NT2/D1 (cell line): ENCODE results near the gene TPCN2.

ENCODE experiments used
- DNase-seq: peaks from one replicate; pipeline ENCODE4 v3.0.0-alpha.2; 2011; ENCODE audit warnings: low read depth, low spot score
- H3K27me3 ChIP-seq: 2 replicates; pipeline ENCODE4 v1.6.0; 2011; ENCODE audit warnings: mild to moderate bottlenecking; ENCODE audit not compliant: insufficient read length, insufficient read depth
- H3K36me3 ChIP-seq: 2 replicates; pipeline ENCODE4 v1.6.1; 2011; ENCODE audit warnings: mild to moderate bottlenecking, low read length, mixed read lengths; ENCODE audit not compliant: insufficient read depth, insufficient read length
- H3K4me1 ChIP-seq: 2 replicates; pipeline ENCODE4 v1.5.1; 2011; ENCODE audit not compliant: insufficient read depth, insufficient read length
- H3K4me3 ChIP-seq: 2 replicates; pipeline ENCODE4 v1.5.1; 2011; ENCODE audit warnings: low read depth; ENCODE audit not compliant: insufficient read length
- H3K9ac ChIP-seq: 2 replicates; pipeline ENCODE4 v1.6.0; 2011; ENCODE audit warnings: low read depth; ENCODE audit not compliant: insufficient read length
- H3K9me3 ChIP-seq: 2 replicates; pipeline ENCODE4 v1.5.1; 2011; ENCODE audit warnings: mild to moderate bottlenecking, low read length; ENCODE audit not compliant: insufficient read depth
- SUZ12 ChIP-seq: IDR thresholded peaks from 2 replicates; pipeline ENCODE4 v1.6.1; 2011; ENCODE audit not compliant: insufficient read length, insufficient read depth; ENCODE audit errors: extremely low read depth
- YY1 ChIP-seq: IDR thresholded peaks from 2 replicates; pipeline ENCODE4 v1.6.1; 2011; ENCODE audit not compliant: insufficient read length, insufficient read depth
- ZNF274 ChIP-seq: IDR thresholded peaks from 2 replicates; pipeline ENCODE4 v1.6.1; 2011; ENCODE audit warnings: mild to moderate bottlenecking, low read depth, low read length

The TPCN2 gene

GRCh38 chr11:69165775-69166174 is 117.0 kb downstream of the TPCN2 start:
- Histone ChIP-seq H3K27me3 (no peaks in the 10 kb centered on the region), H3K4me1 (peaks cover 8% of the 10 kb centered on the region), H3K9me3 (peaks cover 30% of the 10 kb centered on the region), H3K9ac (peak overlapping the region; percentile 42), H3K36me3 (no peaks in the 10 kb centered on the region), H3K4me3 (no peak overlapping the region)
- no peak for TF ChIP-seq ZNF274
- no peak for TF ChIP-seq YY1
- TF ChIP-seq SUZ12: no peak
- no peak for DNase-seq

- no peaks in the 10 kb centered on the region for H3K27me3 ChIP-seq
- DNase-seq: peak; percentile 66
- TF ChIP-seq YY1 (no peak), ZNF274 (no peak), SUZ12 (no peak)
- no peak overlapping the region for H3K4me3 ChIP-seq
- peaks cover 30% of the 10 kb centered on the region for H3K9me3 ChIP-seq
- H3K9ac ChIP-seq: peak overlapping the region; percentile 42
- peaks cover 8% of the 10 kb centered on the region for H3K4me1 ChIP-seq
- no peaks in the 10 kb centered on the region for H3K36me3 ChIP-seq
Observed at GRCh38 chr11:69166218-69167115, 117.7 kb downstream of the TPCN2 start.

- Histone ChIP-seq H3K9ac (no peak overlapping the region), H3K36me3 (no peaks in the 10 kb centered on the region), H3K4me1 (peaks cover 8% of the 10 kb centered on the region), H3K9me3 (peaks cover 30% of the 10 kb centered on the region), H3K4me3 (no peak overlapping the region), H3K27me3 (no peaks in the 10 kb centered on the region)
- no peak for TF ChIP-seq YY1
- TF ChIP-seq ZNF274: no peak
- TF ChIP-seq SUZ12: no peak
- DNase-seq: no peak
Observed at GRCh38 chr11:69167130-69167915, 118.6 kb downstream of the TPCN2 start.

- no peak overlapping the region for H3K9ac ChIP-seq
- no peak for DNase-seq
- no peak overlapping the region for H3K4me3 ChIP-seq
- peaks cover 8% of the 10 kb centered on the region for H3K4me1 ChIP-seq
- peaks cover 24% of the 10 kb centered on the region for H3K9me3 ChIP-seq
- TF ChIP-seq SUZ12 (no peak), YY1 (no peak), ZNF274 (no peak)
- H3K27me3 ChIP-seq: no peaks in the 10 kb centered on the region
- no peaks in the 10 kb centered on the region for H3K36me3 ChIP-seq
Observed at GRCh38 chr11:69167916-69168691, 119.4 kb downstream of the TPCN2 start.

GRCh38 chr11:69169479-69169878 is 120.7 kb downstream of the TPCN2 start:
- DNase-seq: no peak
- no peak overlapping the region for H3K9ac ChIP-seq
- no peaks in the 10 kb centered on the region for H3K36me3 ChIP-seq
- H3K4me3 ChIP-seq: no peak overlapping the region
- H3K4me1 ChIP-seq: peaks cover 8% of the 10 kb centered on the region
- no peaks in the 10 kb centered on the region for H3K27me3 ChIP-seq
- TF ChIP-seq SUZ12 (no peak), ZNF274 (no peak), YY1 (no peak)
- H3K9me3 ChIP-seq: peaks cover 10% of the 10 kb centered on the region; the same call in 1 of the 2 replicates

GRCh38 chr11:69170704-69171103 is 122.0 kb downstream of the TPCN2 start:
- no peak overlapping the region for H3K4me3 ChIP-seq
- no peak for DNase-seq
- peaks cover 8% of the 10 kb centered on the region for H3K4me1 ChIP-seq
- H3K36me3 ChIP-seq: no peaks in the 10 kb centered on the region
- H3K9ac ChIP-seq: no peak overlapping the region
- H3K27me3 ChIP-seq: no peaks in the 10 kb centered on the region
- peaks cover 8% of the 10 kb centered on the region; the same call in 1 of the 2 replicates for H3K9me3 ChIP-seq
- no peak for TF ChIP-seq YY1
- no peak for TF ChIP-seq ZNF274
- no peak for TF ChIP-seq SUZ12
